HG03097 (cell line): Measurements from ENCODE around the gene SESTD1.

Source experiments
- ATAC-seq: cut with Tn5 transposase; IDR thresholded peaks from one replicate; pipeline ENCODE4 v1.9.1; 2021; ENCODE audit not compliant: unreplicated experiment, low FRiP score

The SESTD1 gene

GRCh38 chr2:179195141-179195540 is 69.5 kb downstream of the SESTD1 start:
- ATAC-seq, result no peak

DNA sequence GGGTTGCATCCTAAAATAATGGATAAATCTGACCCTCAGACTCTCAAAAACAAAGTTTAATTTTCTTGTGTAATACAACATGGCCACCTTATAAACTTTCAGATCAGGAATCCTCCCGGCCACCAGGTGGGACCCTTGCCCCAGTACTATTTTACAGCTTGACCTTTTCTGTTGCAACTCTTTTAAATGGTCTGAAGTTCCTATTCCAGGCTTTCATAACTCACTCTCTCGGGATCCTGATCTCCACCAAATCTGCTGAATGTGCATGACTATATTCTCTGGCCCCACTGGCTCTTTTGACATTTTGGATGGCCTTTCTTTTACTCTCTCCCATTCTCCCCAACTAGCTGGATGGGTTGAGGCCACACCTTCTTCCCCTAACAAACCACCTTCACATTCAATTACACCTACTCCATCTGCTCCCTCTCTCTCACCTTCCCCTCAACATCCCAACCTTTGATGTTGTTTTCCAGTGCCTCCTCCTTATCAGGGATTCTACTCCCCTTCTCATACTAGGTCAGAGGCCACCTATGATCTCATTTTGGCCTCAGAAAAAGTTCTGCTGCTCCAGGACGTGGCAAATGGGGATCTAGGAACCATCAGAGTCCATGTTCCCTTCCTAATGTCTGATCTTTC is 70.8 kb downstream of the SESTD1 start:
- ATAC-seq, result no peak

DNA sequence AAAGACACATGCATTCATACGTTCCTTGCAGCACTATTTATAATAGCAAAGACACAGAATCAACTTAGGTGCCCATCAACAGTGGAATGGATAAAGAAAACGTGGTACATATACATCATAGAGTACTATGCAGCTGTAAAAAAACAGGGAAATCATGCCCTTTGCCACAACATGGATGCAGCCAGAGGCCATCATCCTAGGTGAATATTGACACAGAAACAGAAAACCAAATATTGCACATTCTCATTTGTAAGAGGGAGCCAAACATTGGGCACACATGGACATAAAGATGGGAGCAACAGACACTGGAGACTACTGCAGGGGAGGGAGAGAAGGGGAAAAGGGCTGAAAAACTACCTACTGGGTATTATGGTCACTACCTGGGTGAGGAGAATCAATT is 73.5 kb downstream of the SESTD1 start:
- no peak for ATAC-seq

- ATAC-seq, result no peak
Observed at GRCh38 chr2:179186126-179186525, 78.5 kb downstream of the SESTD1 start.

GRCh38 chr2:179184610-179185009 is 80.0 kb downstream of the SESTD1 start:
- no peak for ATAC-seq

DNA sequence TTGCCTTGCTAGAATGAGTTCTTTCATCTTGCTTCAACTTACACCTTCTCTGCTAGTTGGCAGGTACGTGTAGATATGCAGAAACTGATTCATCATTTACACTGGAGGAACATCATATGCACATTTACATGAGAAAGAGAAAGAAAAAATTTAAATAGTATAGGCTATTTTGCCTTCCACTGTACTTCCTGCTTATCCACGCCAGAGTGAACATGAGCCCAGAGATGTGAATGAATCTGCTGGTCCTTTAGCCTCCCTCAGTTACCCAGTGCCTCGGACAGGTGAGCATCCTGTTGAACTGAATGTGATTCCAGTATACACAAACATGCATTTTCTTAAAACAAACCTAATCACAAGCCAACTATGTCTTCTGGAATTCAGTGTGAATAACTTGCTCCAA is 83.6 kb downstream of the SESTD1 start:
- peak; percentile 76 for ATAC-seq

DNA sequence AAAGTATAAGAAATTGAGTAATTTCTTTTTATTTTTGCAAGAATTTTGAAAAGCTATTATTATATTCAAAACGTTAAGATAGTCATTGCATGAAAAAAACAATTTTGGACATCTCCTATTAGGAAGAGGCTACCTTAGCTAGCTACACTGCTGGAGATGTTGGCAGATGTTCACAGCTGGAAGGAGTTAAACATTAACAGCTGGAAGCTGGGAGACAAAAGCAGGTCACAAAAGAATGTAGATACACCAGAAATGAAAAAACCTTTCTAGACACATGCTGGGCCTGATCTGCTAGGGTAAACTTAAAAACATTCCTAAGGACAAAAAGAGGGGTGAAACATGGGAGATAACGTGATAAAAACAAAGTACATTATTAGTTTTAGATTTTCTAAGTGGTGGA is 84.4 kb downstream of the SESTD1 start:
- no peak for ATAC-seq

- ATAC-seq, result no peak
Observed at GRCh38 chr2:179179719-179180118, 84.9 kb downstream of the SESTD1 start.

- no peak for ATAC-seq
Observed at GRCh38 chr2:179177694-179178093, 86.9 kb downstream of the SESTD1 start.

- no peak for ATAC-seq
Observed at GRCh38 chr2:179174240-179174639, 90.4 kb downstream of the SESTD1 start.

DNA sequence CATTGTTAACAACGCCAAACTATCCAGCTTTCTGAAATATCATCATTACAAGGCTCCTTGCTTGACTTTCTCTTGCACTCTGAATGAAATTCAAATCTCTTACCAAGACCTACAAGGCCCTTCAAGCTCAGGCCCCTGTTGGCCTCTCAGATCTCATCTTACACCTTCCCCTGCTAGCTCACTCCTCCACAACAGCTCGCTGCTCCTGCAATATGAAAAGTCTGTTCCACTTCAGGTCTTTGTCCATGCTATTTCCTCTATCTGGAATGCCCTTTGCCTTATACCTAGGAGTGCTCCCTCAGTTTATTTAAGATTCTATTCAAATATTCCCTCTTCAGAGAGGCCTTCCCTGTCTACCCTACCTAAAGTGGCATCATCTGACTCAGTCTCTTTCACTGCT is 91.7 kb downstream of the SESTD1 start:
- ATAC-seq, result no peak

- ATAC-seq, result no peak
Observed at GRCh38 chr2:179171371-179171770, 93.3 kb downstream of the SESTD1 start.

DNA sequence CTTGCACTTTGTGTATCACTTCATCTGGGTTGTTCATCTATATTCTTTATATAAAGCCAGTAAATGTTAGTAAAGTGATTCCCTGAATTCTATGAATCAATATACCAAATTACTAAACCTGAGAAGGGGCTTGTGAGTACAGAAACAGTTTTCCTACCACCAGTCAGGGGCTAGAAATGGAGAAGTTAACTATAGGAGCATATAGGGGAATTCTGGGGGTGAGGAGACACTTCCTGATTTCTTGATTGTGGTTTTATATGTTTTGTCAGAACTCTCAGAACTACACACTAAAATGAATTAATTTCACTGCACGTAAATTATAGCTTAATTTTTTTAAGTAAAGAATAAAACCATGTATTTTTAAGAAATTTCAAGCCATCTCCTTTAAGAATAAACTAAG is 93.7 kb downstream of the SESTD1 start:
- ATAC-seq, result no peak

- ATAC-seq, result no peak
Observed at GRCh38 chr2:179165356-179166000, 99.2 kb downstream of the SESTD1 start.

GRCh38 chr2:179141206-179141605 is 123.4 kb downstream of the SESTD1 start:
- no peak for ATAC-seq

DNA sequence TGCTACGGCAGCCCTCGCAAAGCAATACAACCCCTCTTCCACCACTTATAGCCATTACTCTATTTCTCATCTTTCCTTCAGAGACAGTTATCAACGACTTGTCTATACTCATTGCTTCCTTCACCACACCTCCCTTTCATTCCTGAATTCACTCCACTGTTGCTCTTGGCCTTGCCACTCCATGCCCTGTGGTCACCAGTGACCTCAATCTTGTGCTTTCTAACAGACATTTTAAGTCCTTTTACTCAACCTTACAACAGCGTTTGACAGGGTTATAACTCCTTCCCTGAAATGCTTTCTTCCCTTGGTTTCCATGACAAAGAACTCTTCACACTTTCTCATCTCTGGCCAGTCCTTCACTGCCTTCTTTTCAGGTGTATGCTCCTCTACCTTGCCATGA is 124.1 kb downstream of the SESTD1 start:
- ATAC-seq, result no peak

GRCh38 chr2:179139506-179139905 is 125.1 kb downstream of the SESTD1 start:
- ATAC-seq, result no peak

GRCh38 chr2:179137200-179137759 is 127.4 kb downstream of the SESTD1 start:
- ATAC-seq, result no peak

- no peak for ATAC-seq
Observed at GRCh38 chr2:179133016-179133415, 131.6 kb downstream of the SESTD1 start.

- no peak for ATAC-seq
Observed at GRCh38 chr2:179132076-179132475, 132.6 kb downstream of the SESTD1 start.

- no peak for ATAC-seq
Observed at GRCh38 chr2:179130560-179130959, 134.1 kb downstream of the SESTD1 start.

DNA sequence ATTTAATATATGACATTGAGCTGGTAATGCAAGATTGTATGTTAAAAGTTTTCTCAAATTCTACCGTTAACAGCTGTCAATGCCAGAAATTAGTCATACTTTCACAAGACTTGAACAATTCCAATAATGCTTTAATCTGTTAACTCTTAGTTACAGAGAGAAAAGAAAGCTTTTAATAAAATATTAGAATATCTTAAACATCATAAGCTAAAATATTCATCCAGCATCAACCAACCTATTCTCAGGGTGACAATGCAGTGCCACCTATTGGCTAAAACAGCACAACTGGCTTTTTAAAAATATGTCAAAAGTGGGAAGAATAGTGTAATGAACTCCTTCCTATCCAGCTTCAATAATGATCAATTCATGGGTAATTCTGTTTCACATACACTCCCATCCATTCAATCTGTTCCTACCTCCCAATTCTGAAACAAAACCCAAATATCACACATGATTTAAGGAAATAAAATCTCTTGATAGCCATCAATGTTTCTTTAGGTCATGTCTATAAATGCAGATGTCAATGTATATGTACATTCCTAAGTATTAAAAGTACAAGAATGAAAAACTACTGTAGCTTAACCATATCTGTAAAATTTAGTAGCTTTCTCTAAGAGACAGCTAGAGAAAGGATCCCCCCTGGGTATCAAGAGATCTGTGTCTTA is 134.9 kb downstream of the SESTD1 start:
- no peak for ATAC-seq
